Keratinocyte (primary cell): ENCODE data around the gene SLIRP. TPM values are rescaled to one million over a fixed set of nuclear protein-coding genes. Genes with fewer than 3 reads are reported as not detected.
A peak's percentile ranks its signal among the peaks of the same experiment; 100 is the strongest.

Experiments used
- DNase-seq: peaks from one replicate; pipeline ENCODE4 v3.0.0-alpha.2; 2011; ENCODE audit warnings: low read depth, missing footprints, low spot score
- FAIRE-seq: peaks from 2 replicates; lab custom pipeline; 2011; peaks lifted over from hg19 to GRCh38; lab: Jason Lieb, UNC
- H2AFZ ChIP-seq: 2 replicates; pipeline ENCODE4 v1.6.0; 2012; ENCODE audit warnings: low read length, control low read depth, inconsistent platforms; ENCODE audit not compliant: control insufficient read depth
- H3K27ac ChIP-seq: 2 replicates; pipeline ENCODE4 v1.5.1; 2011; ENCODE audit warnings: low read length; ENCODE audit not compliant: control insufficient read depth, insufficient read depth
- H3K27me3 ChIP-seq: 3 replicates; pipeline ENCODE4 v1.6.0; 2011; ENCODE audit warnings: low read length; ENCODE audit not compliant: control insufficient read depth, insufficient read depth; ENCODE audit errors: extremely low read depth
- H3K36me3 ChIP-seq, 2 experiments: 2 replicates in 1 of 2; 3 replicates in 1 of 2; pipeline ENCODE4 v1.5.1; 2011; ENCODE audit warnings: low read length in 2 of 2, mild to moderate bottlenecking in 1 of 2; ENCODE audit not compliant: control insufficient read depth in 2 of 2, insufficient read depth in 2 of 2; ENCODE audit errors: extremely low read depth in 1 of 2
- H3K4me1 ChIP-seq: 3 replicates; pipeline ENCODE4 v1.5.1; 2011; ENCODE audit warnings: low read length; ENCODE audit not compliant: control insufficient read depth, insufficient read depth; ENCODE audit errors: extremely low read depth
- H3K4me2 ChIP-seq: 3 replicates; pipeline ENCODE4 v1.6.0; 2011; ENCODE audit warnings: low read depth, low read length; ENCODE audit not compliant: control insufficient read depth, insufficient read depth; ENCODE audit errors: extremely low read depth
- H3K4me3 ChIP-seq, 3 experiments: fragments of 200-600 bp in 1 of 3; sonication (generic) in 1 of 3; 2 replicates in 2 of 3; 3 replicates in 1 of 3; pipeline ENCODE4 v1.5.1; 2011 to 2016; ENCODE audit warnings: low read length in 3 of 3, mild to moderate bottlenecking in 3 of 3, control low read depth in 2 of 3, inconsistent platforms in 1 of 3, low read depth in 1 of 3, mixed read lengths in 1 of 3, mixed run types in 1 of 3, moderate library complexity in 1 of 3; ENCODE audit not compliant: control insufficient read depth in 2 of 3, insufficient read depth in 2 of 3; ENCODE audit errors: extremely low read depth in 1 of 3
- H3K79me2 ChIP-seq: 2 replicates; pipeline ENCODE4 v1.6.0; 2012; ENCODE audit warnings: low read length; ENCODE audit not compliant: control insufficient read depth, insufficient read depth
- H3K9ac ChIP-seq: 3 replicates; pipeline ENCODE4 v1.6.0; 2011; ENCODE audit warnings: low read length; ENCODE audit not compliant: control insufficient read depth, insufficient read depth; ENCODE audit errors: extremely low read depth
- H3K9me1 ChIP-seq: 3 replicates; pipeline ENCODE4 v1.6.0; 2011; ENCODE audit warnings: low read length; ENCODE audit not compliant: control insufficient read depth, insufficient read depth; ENCODE audit errors: extremely low read depth
- H3K9me3 ChIP-seq: 2 replicates; pipeline ENCODE4 v1.5.1; 2012; ENCODE audit warnings: low read depth, low read length; ENCODE audit not compliant: control insufficient read depth
- H4K20me1 ChIP-seq: 3 replicates; pipeline ENCODE4 v1.6.0; 2011; ENCODE audit warnings: low read length; ENCODE audit not compliant: control insufficient read depth, insufficient read depth; ENCODE audit errors: extremely low read depth
- CTCF ChIP-seq, 3 experiments: IDR thresholded peaks in 1 of 3; conservative IDR thresholded peaks in 1 of 3; optimal IDR thresholded peaks in 1 of 3; 2 replicates in 2 of 3; 3 replicates in 1 of 3; pipeline versions ENCODE3 to v1.5.1; 2011; ENCODE audit warnings: low read length in 3 of 3, mild to moderate bottlenecking in 3 of 3, moderate library complexity in 2 of 3, control low read depth in 1 of 3, inconsistent platforms in 1 of 3; ENCODE audit not compliant: insufficient read depth in 2 of 3; ENCODE audit errors: extremely low read depth in 1 of 3
- EZH2 ChIP-seq: IDR thresholded peaks from one replicate; pipeline ENCODE4 v1.6.1; 2012; ENCODE audit warnings: inconsistent platforms, mild to moderate bottlenecking, low read length, moderate library complexity
- dilution Hi-C: fragments of 300-500 bp; cut with MboI; formaldehyde crosslinking; loops from one replicate; pipeline ENCODE4 v1.7.0; 2020; ENCODE audit warnings: low sequenced_read_pairs; ENCODE audit not compliant: extremely low pct_ligation_motif_present
- polyA minus RNA-seq, 3 experiments: library from RNA; depleted of rRNA, polyadenylated mRNA; stranded (reverse); fragments of >200 nt; gene quantifications; 1 replicate in 1 of 3; 2 replicates in 1 of 3; 3 replicates in 1 of 3; pipeline ENCODE4 v1.2.3, GENCODE V29; 2011
- polyA plus RNA-seq, 5 experiments: library from polyadenylated mRNA; depleted of rRNA in 3 of 5; stranded (reverse) in 3 of 5; stranded (forward) in 1 of 5; unstranded in 1 of 5; fragments of >200 nt; gene quantifications; 1 replicate in 1 of 5; 2 replicates in 3 of 5; 3 replicates in 1 of 5; pipeline versions ENCODE4 v1.2.1 to v1.2.3, GENCODE V29; 2011 to 2012; ENCODE audit warnings: missing spikeins in 2 of 5, low read depth in 1 of 5, low replicate concordance in 1 of 5

SLIRP gene
- polyA plus RNA-seq (195 to 361 TPM (median 238 TPM) in 3 replicates), polyA minus RNA-seq (27.8 to 120 TPM (median 80.1 TPM) in 3 replicates)
- 99.7 TPM for polyA plus RNA-seq (2011; ENCODE audit: low read depth)
- polyA plus RNA-seq (2011; cell fraction: cytosol; rRNA removed): 240 and 274 TPM in 2 replicates
- polyA plus RNA-seq (2011; cell fraction: nucleus; rRNA removed): 81.0 and 128 TPM in 2 replicates
- 217 and 320 TPM in 2 replicates for polyA plus RNA-seq (2012; ENCODE audit: low replicate concordance)
- polyA minus RNA-seq (2011; cell fraction: cytosol; rRNA and poly(A)+ RNA removed): 25.3 TPM
- polyA minus RNA-seq (2011; cell fraction: nucleus; rRNA and poly(A)+ RNA removed): 8.7 and 17.4 TPM in 2 replicates

- H3K9me1 ChIP-seq: no peaks in the 10 kb centered on the region
- H3K27me3 ChIP-seq: no peaks in the 10 kb centered on the region
- H3K27ac ChIP-seq: peak within 1 kb of the TSS; percentile 81
- peak within 1 kb of the TSS; percentile 88 for H3K4me2 ChIP-seq
- peaks cover 80% of the 10 kb centered on the region for H3K79me2 ChIP-seq
- TF ChIP-seq EZH2 (no peak), CTCF (optimal IDR thresholded peaks at IDR 0.05 in 1 of 3, IDR thresholded peaks at IDR 0.05 in 1 of 3, conservative IDR thresholded peaks at IDR 0.05 in 1 of 3; ENCODE audit: extremely low read depth in 1 of 3, insufficient read depth in 2 of 3, low read length in 3 of 3) (no peak)
- peak; percentile 20 for FAIRE-seq
- dilution Hi-C loops: no loop called here
- no peaks in the 10 kb centered on the region for H4K20me1 ChIP-seq
- peak within 1 kb of the TSS; percentile 79 to 99 (median 85) for H3K4me3 ChIP-seq
- peak within 1 kb of the TSS; percentile 99 for H2AFZ ChIP-seq
- H3K36me3 ChIP-seq: peaks cover 6 to 12% of the 10 kb centered on the region in 2 experiments
- DNase-seq: no peak
- peak within 1 kb of the TSS; percentile 91 for H3K9ac ChIP-seq
- no peaks in the 10 kb centered on the region for H3K9me3 ChIP-seq
- H3K4me1 ChIP-seq: peaks cover 16% of the 10 kb centered on the region
Measured at GRCh38 chr14:77707724-77708408, at the start of gene SLIRP, which contains the start of gene ALKBH1. TSS of gene SLIRP (plus strand) at chr14:77708103. CDS start at chr14:77708112, 9 bp downstream. TSS of gene ALKBH1 (minus strand) at chr14:77708023. CDS start at chr14:77708004, 19 bp downstream.

- Histone ChIP-seq H3K9ac (no peak overlapping the region), H2AFZ (no peak overlapping the region), H3K27ac (no peak overlapping the region), H3K9me3 (no peaks in the 10 kb centered on the region), H3K9me1 (no peaks in the 10 kb centered on the region), H3K4me2 (no peak overlapping the region), H4K20me1 (no peaks in the 10 kb centered on the region), H3K27me3 (no peaks in the 10 kb centered on the region), H3K36me3 (no peaks in the 10 kb centered on the region), H3K4me3 (no peak overlapping the region), H3K79me2 (no peaks in the 10 kb centered on the region), H3K4me1 (peaks cover 13% of the 10 kb centered on the region)
- dilution Hi-C loops: no loop called here
- TF ChIP-seq EZH2 (no peak), CTCF (optimal IDR thresholded peaks at IDR 0.05 in 1 of 3, IDR thresholded peaks at IDR 0.05 in 1 of 3, conservative IDR thresholded peaks at IDR 0.05 in 1 of 3; ENCODE audit: extremely low read depth in 1 of 3, insufficient read depth in 2 of 3, low read length in 3 of 3) (no peak)
- no peak for FAIRE-seq
- no peak for DNase-seq
Measured at GRCh38 chr14:77659831-77660230, 48.1 kb upstream of the SLIRP start.
